ENCODE results near the gene GORASP1. TPM values are rescaled to one million over a fixed set of nuclear protein-coding genes. Genes with fewer than 3 reads are reported as not detected.

GORASP1 gene
- total and polyA plus RNA-seq, 2 of the 8 experiments (the other 6 are each of a cell fraction or from before 2014, with no cell fraction given), result 33.4 to 33.5 TPM

DNA sequence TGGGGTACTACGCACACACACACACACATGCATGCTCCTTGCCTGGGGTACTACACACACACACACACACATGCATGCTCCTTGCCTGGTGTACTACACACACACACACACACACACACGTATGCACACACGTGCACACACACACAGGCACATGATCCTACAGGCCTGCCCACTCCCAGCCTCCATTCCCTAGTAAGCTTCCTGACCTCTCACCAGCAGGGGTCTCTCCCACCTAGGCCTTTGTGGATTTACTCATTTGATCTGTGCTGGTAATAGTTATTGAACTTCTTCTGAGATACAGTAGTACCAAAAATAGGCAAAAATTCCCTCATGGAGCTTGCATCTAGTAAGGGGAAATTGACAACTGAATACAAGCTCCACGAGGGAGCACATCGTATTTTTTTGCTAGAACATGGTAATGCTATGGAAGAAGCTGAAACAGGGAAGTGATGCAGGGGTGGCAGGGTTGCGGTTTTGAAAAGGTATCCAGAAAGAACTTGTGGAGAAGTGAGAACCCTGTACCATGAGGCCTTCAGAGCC lies 19.2 kb upstream of the GORASP1 start:
- H3K4me2 ChIP-seq (ENCODE audit: insufficient read depth in 1 of 2, low read depth in 2 of 2, low read length in 2 of 2), result no peak overlapping the region
- peak; percentile 36 for FAIRE-seq

More for the DNA sequence above, 19.2 kb upstream of the GORASP1 start:
- Histone ChIP-seq H2BK12ac (ENCODE audit: low read depth, low read length) (peak overlapping the region; percentile 97; the same call in 1 of the 2 replicates), H3K79me2 (ENCODE audit: control insufficient read depth in 1 of 2, insufficient read depth in 2 of 2, low read length in 2 of 2) (no peaks in the 10 kb centered on the region), H3K56ac (replicated peaks; ENCODE audit: insufficient read length, low read depth, low read length) (no peak overlapping the region), H3K79me1 (ENCODE audit: low read depth, low read length) (no peaks in the 10 kb centered on the region), H3K9me3 (ENCODE audit: insufficient read depth in 2 of 2, low read depth in 1 of 2, low read length in 1 of 2) (no peaks in the 10 kb centered on the region), H3K36me3 (ENCODE audit: control insufficient read depth in 2 of 4, insufficient read depth in 4 of 4, low read length in 3 of 4) (no peaks in the 10 kb centered on the region), H3K4me1 (replicated peaks in 1 of 4; ENCODE audit: control insufficient read depth in 3 of 4, insufficient read depth in 4 of 4, low read length in 3 of 4) (0 out of 7 replicates have a peak, but pooled peaks cover 0 to 3% (median 0%) of the 10 kb centered on the region in 4 experiments), H4K91ac (replicated peaks; ENCODE audit: insufficient read length, low read length) (no peak overlapping the region), H4K20me1 (replicated peaks in 1 of 2; ENCODE audit: control insufficient read depth in 1 of 2, insufficient read depth in 2 of 2, low read length in 2 of 2) (no peaks in the 10 kb centered on the region), H3K4ac (replicated peaks; ENCODE audit: insufficient read length, low read depth, low read length) (no peak overlapping the region), H3K23me2 (ENCODE audit: low read depth, low read length) (no peaks in the 10 kb centered on the region), H4K8ac (ENCODE audit: extremely low read depth, insufficient read depth, low read length) (no peak overlapping the region; the same call in 1 of the 2 replicates), H3K4me3 (ENCODE audit: extremely low read depth in 1 of 4, insufficient read depth in 2 of 4, low read depth in 3 of 4, low read length in 4 of 4) (no peak overlapping the region), H2BK20ac (ENCODE audit: low read length) (0 out of 2 replicates have a peak overlapping the region, but pooled peaks have one; percentile 66), H3K18ac (ENCODE audit: extremely low read depth, low read length) (no peak overlapping the region), H2AFZ (ENCODE audit: low read length) (no peak overlapping the region), H2BK120ac (replicated peaks; ENCODE audit: low read depth, low read length) (no peak overlapping the region), H3K14ac (ENCODE audit: insufficient read length) (no peak overlapping the region), H4K5ac (ENCODE audit: insufficient read length, low read depth, low read length) (no peak overlapping the region), H2AK5ac (ENCODE audit: low read depth, low read length) (peak overlapping the region; percentile 82; the same call in 1 of the 2 replicates), H3K9ac (replicated peaks in 1 of 4; ENCODE audit: extremely low read depth in 1 of 4, low read depth in 3 of 4, low read length in 3 of 4) (no peak overlapping the region), H3K23ac (ENCODE audit: insufficient read length) (no peak overlapping the region), H3K27me3 (replicated peaks in 1 of 4; ENCODE audit: control insufficient read depth in 3 of 4, extremely low read depth in 1 of 4, insufficient read depth in 3 of 4, low read length in 3 of 4) (no peaks in the 10 kb centered on the region), H3K27ac (ENCODE audit: low read depth, low read length) (no peak overlapping the region), H2BK15ac (ENCODE audit: low read length) (peak overlapping the region; percentile 100), H2BK5ac (ENCODE audit: low read depth, low read length) (peak overlapping the region; percentile 84)
- 77% methylated on average over 6 of the region's 6 CpGs; no CpG with 5 or more reads in 1 of the 2 experiments for WGBS, 2 experiments (ENCODE audit: extremely low coverage in 1 of 2, insufficient coverage in 1 of 2, insufficient read length in 1 of 2, insufficient replicate concordance in 2 of 2, low coverage in 1 of 2, low lambda C conversion rate in 2 of 2, missing lambda C conversion rate in 1 of 2)
- CTCF ChIA-PET (ENCODE audit: partially characterized antibody), result interaction anchor here (0.6 to 20.0 kb wide), 40 partner anchors 10 to 1658 kb away, joined by 3 to 496 read pairs (median 5); partner anchors contain the start of genes CX3CR1, GORASP1, TTC21A and XIRP1
- no peak for DNase-seq (ENCODE audit: low read depth in 1 of 2, low spot score in 2 of 2)
- POLR2A ChIA-PET (ENCODE audit: partially characterized antibody), result interaction anchor here (0.8 to 3.1 kb wide), 11 partner anchors 10 to 161 kb away, joined by 3 to 13 read pairs (median 3); partner anchors contain the start of genes GORASP1 and TTC21A
- TF ChIP-seq, protein P1, sequence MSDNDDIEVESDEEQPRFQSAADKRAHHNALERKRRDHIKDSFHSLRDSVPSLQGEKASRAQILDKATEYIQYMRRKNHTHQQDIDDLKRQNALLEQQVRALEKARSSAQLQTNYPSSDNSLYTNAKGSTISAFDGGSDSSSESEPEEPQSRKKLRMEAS (IDR thresholded peaks at IDR 0.05), result 0 out of 2 replicates have a peak, but pooled peaks have one; percentile 32
- TF ChIP-seq RAD21 (IDR thresholded peaks at IDR 0.05 in 1 of 2, conservative IDR thresholded peaks at IDR 0.05 in 1 of 2; ENCODE audit: low read depth in 2 of 2, low read length in 2 of 2), result peak; percentile 84 to 87
- TF ChIP-seq HDAC2 (IDR thresholded peaks at IDR 0.05; ENCODE audit: borderline replicate concordance in 1 of 2, low read depth in 2 of 2, low read length in 2 of 2), result no peak
- TF ChIP-seq, protein P2, sequence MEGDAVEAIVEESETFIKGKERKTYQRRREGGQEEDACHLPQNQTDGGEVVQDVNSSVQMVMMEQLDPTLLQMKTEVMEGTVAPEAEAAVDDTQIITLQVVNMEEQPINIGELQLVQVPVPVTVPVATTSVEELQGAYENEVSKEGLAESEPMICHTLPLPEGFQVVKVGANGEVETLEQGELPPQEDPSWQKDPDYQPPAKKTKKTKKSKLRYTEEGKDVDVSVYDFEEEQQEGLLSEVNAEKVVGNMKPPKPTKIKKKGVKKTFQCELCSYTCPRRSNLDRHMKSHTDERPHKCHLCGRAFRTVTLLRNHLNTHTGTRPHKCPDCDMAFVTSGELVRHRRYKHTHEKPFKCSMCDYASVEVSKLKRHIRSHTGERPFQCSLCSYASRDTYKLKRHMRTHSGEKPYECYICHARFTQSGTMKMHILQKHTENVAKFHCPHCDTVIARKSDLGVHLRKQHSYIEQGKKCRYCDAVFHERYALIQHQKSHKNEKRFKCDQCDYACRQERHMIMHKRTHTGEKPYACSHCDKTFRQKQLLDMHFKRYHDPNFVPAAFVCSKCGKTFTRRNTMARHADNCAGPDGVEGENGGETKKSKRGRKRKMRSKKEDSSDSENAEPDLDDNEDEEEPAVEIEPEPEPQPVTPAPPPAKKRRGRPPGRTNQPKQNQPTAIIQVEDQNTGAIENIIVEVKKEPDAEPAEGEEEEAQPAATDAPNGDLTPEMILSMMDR (IDR thresholded peaks at IDR 0.05; ENCODE audit: control extremely low read depth in 1 of 3, insufficient read depth in 1 of 3, low read depth in 1 of 3, low read length in 3 of 3), result peak; percentile 69 to 72 (median 70)

Measured in H1 (cell line).